HepG2 (cell line): ENCODE data around the gene DOCK1.

Experiments
- SMC3 ChIP-seq: IDR thresholded peaks from 2 replicates; pipeline ENCODE4 v1.6.1; 2011; ENCODE audit warnings: low read length, improper control_type of control experiment
- ZFP1 ChIP-seq: IDR thresholded peaks from 2 replicates; pipeline ENCODE4 v1.6.1; 2016
- TF ChIP-seq, protein P1 (sequence below): conservative IDR thresholded peaks from 2 replicates; pipeline ENCODE4 v1.6.1; 2018; ENCODE audit warnings: missing genetic modification reagents
- TF ChIP-seq, protein P2 (sequence below): sonication (generic); formaldehyde crosslinking; IDR thresholded peaks from 2 replicates; pipeline ENCODE4 v1.4.0; 2020; ENCODE audit warnings: missing genetic modification reagents
- TF ChIP-seq, protein P3 (sequence below): sonication (generic); formaldehyde crosslinking; IDR thresholded peaks from 2 replicates; pipeline ENCODE4 v1.4.0; 2020; ENCODE audit warnings: mild to moderate bottlenecking, missing genetic modification reagents

- TF ChIP-seq, protein P1, sequence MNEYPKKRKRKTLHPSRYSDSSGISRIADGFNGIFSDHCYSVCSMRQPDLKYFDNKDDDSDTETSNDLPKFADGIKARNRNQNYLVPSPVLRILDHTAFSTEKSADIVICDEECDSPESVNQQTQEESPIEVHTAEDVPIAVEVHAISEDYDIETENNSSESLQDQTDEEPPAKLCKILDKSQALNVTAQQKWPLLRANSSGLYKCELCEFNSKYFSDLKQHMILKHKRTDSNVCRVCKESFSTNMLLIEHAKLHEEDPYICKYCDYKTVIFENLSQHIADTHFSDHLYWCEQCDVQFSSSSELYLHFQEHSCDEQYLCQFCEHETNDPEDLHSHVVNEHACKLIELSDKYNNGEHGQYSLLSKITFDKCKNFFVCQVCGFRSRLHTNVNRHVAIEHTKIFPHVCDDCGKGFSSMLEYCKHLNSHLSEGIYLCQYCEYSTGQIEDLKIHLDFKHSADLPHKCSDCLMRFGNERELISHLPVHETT: no peak
- TF ChIP-seq, protein P2, sequence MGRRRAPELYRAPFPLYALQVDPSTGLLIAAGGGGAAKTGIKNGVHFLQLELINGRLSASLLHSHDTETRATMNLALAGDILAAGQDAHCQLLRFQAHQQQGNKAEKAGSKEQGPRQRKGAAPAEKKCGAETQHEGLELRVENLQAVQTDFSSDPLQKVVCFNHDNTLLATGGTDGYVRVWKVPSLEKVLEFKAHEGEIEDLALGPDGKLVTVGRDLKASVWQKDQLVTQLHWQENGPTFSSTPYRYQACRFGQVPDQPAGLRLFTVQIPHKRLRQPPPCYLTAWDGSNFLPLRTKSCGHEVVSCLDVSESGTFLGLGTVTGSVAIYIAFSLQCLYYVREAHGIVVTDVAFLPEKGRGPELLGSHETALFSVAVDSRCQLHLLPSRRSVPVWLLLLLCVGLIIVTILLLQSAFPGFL (CRISPR knock-in tag): no peak
- TF ChIP-seq SMC3 (no peak), ZFP1 (CRISPR knock-in tag) (no peak)
- TF ChIP-seq, protein P3, sequence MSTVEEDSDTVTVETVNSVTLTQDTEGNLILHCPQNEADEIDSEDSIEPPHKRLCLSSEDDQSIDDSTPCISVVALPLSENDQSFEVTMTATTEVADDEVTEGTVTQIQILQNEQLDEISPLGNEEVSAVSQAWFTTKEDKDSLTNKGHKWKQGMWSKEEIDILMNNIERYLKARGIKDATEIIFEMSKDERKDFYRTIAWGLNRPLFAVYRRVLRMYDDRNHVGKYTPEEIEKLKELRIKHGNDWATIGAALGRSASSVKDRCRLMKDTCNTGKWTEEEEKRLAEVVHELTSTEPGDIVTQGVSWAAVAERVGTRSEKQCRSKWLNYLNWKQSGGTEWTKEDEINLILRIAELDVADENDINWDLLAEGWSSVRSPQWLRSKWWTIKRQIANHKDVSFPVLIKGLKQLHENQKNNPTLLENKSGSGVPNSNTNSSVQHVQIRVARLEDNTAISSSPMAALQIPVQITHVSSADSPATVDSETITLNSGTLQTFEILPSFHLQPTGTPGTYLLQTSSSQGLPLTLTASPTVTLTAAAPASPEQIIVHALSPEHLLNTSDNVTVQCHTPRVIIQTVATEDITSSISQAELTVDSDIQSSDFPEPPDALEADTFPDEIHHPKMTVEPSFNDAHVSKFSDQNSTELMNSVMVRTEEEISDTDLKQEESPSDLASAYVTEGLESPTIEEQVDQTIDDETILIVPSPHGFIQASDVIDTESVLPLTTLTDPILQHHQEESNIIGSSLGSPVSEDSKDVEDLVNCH (CRISPR knock-in tag): no peak
Observed at GRCh38 chr10:127015373-127015772, 110.1 kb downstream of the DOCK1 start.
